SU-DHL-6 (cell line): ENCODE data around the gene C22orf15.

Experiments
- CTCF ChIP-seq: fragments of 200-600 bp; sonication (generic); IDR thresholded peaks from one replicate; pipeline ENCODE4 v1.5.1; 2017; ENCODE audit warnings: antibody characterized with exemption, mild to moderate bottlenecking, low read length, moderate library complexity; ENCODE audit not compliant: insufficient read depth, poor library complexity, severe bottlenecking
- EZH2phosphoT487 ChIP-seq: fragments of 200-600 bp; sonication (generic), shearing (Covaris generic); conservative IDR thresholded peaks from 2 replicates; pipeline ENCODE4 v1.6.1; 2018; ENCODE audit warnings: mild to moderate bottlenecking, antibody characterized with exemption, low read length, moderate library complexity, mixed read lengths

- TF ChIP-seq CTCF (no peak), EZH2phosphoT487 (no peak)
Observed at GRCh38 chr22:23763954-23764353, 1.2 kb downstream of the C22orf15 start.
